GM11168 (cell line): ENCODE results near the gene RHOT2.

ENCODE experiments used
- in situ Hi-C: fragments of 300-500 bp; cut with MboI; formaldehyde crosslinking; loops from one replicate; pipeline ENCODE4 v1.12.0; 2022; ENCODE audit warnings: low sequenced_read_pairs; ENCODE audit not compliant: unreplicated experiment

The RHOT2 gene

DNA sequence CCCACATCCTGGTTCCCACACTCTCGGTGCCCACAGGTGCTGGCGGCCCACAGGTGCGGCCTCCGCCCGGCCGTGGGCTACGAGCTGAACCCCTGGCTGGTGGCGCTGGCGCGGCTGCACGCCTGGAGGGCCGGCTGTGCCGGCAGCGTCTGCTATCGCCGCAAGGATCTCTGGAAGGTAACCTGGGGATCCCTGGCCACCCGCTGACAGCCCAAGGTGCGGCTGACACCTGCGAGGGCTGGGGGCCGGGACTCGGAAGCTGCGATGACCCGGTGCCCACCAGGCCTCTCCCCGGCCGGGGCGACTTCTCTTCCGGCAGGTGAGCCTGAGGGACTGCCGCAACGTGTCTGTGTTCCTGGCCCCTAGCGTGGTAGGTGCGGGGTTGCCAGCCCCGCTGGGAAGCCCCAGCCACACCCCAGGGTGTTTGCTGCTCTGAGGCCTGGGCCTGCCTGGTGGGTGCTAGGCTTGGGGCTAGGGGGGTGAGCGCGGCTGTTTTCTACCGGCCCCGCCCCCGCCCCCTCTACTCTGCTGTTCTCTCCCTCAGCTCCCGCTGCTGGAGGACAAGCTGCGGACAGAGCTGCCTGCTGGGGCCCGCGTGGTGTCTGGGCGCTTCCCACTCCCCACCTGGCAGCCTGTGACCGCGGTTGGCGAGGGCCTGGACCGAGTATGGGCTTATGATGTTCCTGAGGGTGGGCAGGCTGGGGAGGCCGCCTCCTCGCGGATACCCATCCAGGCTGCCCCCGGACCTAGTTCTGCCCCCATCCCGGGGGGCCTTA is 54.0 kb downstream of the RHOT2 start:
- in situ Hi-C loops: no loop called here

DNA sequence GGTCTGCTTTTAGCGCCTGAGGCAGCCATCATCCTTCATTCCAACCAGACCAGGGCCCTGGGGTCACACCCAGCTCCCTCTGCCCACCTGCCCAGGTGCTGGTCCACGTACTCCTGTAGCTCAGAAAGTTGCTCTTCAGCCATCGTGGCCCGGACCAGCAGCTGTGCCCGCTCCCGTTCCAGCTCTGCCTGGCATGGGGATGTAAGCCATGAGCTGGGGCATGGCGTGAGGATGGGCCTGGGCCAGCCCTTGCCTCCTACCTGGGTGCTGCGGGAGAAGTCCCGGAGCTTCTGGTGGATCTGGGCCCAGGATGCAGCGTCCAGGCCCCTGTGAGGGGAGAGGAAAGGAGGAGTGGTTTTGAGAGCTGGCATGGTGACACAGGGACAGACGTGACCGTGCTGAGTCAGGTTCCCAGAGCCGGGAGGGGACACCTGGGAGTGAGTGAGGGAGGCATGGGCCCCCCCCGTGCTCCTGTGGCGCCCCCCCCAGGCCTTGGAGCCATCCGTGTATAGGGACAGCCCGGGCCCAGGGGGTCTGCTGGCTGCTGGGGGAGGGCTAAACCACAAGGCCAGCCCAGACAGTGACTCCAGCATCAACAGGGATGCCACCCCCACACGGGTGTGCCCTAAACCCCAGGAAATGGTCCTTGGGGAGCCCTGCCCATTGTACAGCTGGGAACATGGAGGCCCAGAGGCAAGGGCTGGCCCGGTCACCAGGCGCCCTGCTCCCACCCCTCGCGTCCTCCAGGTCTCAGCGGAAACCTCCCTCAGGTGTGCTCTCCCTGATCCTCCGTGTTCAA is 55.1 kb downstream of the RHOT2 start:
- in situ Hi-C loops: no loop called here

DNA sequence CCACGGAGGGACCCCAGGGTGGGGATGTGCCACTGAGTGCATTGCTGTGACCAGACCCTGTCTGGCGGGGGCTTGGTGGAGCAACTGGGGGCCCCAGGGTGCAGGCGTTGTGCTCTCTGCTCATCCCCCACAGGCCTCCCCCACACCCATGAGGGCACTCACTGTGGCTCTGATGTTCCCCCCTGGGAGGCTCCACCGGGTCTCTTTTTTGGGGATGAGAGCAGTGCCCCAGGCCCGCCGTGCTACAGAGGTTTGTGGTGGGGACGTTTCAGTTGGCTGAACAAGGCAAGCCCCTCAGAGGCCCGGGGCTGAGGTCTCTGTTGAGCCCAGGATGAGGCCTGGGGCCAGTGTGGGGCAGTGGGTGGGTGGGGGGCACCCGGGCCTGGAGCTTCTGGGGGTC is 55.8 kb downstream of the RHOT2 start:
- in situ Hi-C loops: no loop called here
